UCSD-AML1 (cell line): Measurements from ENCODE around the gene FZR1.
A peak's percentile ranks its signal among the peaks of the same experiment; 100 is the strongest.
"Not testable (repeated sequence)": the region's sequence is repeated elsewhere in the genome, so short reads cannot be mapped to it uniquely, and the experiment has no call there.

Experiments
- DNase-seq: peaks from one replicate; lab custom pipeline; 2025; ENCODE audit not compliant: unreplicated experiment; lab: John Stamatoyannopoulos, UW

FZR1 gene

DNA sequence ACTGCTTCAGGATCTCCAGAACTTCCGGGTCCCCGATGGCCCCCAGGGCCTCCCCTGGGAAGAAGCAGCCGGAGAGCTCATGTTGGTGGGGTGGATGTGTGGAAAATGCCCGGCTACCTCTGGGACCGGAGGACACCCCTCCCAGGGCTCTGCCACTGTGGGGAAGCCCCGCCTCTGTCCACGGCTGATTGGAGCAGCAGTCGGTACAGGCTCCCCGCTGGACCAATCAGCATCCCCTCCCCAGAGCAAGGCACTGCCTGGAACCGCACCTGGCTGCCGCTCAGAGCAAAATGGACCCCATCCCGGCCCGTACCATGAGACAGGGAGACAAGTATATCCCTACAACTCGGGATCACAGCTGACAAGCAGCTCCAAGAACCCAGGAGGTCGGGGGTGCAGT, 12.1 kb upstream of the FZR1 start:
- no peak for DNase-seq

GRCh38 chr19:3494559-3494958, 11.6 kb upstream of the FZR1 start:
- DNase-seq, result no peak

GRCh38 chr19:3496392-3497273, 9.5 kb upstream of the FZR1 start:
- DNase-seq, result no peak

- no peak for DNase-seq
Measured at GRCh38 chr19:3497757-3498520, 8.2 kb upstream of the FZR1 start.

DNA sequence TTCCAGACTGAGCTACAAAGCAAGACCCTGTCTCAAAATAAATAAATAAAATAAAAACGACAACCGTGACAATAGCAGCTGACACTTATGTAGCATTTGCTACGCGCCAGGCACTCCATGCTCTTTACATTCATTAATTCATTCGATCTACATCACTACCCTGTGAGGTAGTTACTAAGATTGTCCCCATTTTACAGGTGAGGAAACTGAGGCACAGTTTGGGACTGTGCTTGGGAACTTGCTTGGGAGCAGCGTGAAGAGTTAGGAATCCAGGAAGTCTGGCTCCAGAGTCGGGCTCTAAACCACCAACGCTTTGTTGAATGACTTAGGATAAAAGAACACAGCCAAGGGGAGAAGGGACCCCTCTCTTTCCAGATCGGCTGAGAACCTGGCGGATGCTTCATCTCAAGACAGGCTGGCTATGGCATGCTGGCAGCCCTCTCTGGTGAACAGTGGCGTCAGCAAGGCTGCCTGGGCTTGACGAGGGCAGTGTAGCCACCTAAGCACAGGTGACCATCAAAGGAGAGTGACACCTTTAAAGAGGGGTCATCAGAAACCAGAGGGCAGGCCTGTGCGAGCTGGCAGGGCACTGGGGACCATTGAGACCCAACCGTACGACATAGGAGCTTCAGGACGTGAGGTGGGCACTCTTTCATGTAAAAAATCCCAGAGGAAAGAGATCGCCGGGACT, 6.2 kb upstream of the FZR1 start:
- no peak for DNase-seq

DNA sequence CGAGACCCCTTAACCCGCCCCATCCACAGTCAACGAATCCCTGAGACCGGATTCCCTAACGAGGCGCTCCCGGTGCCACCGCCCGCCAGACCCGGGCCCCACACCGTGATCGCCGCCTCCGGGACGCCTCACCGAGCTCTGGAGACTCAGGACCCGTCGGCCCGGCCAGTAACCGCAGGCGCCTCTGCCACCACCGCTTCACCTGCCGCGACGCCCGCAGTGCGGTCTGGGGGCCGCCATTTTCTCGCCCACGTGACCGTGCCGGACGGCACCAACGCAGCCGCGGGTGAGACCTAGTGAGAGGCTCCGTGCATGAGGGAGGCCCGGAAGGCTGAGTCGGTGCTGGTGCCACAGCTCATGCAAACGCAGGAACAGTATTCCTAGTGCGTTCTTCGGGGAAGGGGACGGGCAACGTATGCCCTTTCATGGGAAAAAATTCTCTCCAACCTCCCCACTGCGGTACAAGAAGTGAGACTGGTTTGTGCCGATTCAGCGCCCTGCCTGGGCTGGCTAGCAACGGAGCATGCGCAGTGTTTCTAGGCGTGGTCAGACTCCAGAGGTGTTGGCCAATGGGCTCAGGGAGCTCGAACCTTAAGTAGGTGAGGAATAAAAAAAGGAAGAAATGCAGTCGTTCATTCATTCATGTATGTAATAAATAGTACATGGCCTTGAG, 5.5 kb upstream of the FZR1 start, which contains the start of gene DOHH:
Gene DOHH (minus strand): TSS at position 246 of the 673 bp plus-strand sequence. CDS start 3,860 bp downstream, outside the sequence.
- peak; percentile 93 for DNase-seq

GRCh38 chr19:3501780-3502179, 4.3 kb upstream of the FZR1 start:
- no peak for DNase-seq

GRCh38 chr19:3503036-3503572, 3.0 kb upstream of the FZR1 start:
- no peak for DNase-seq

GRCh38 chr19:3504735-3505134, 1.4 kb upstream of the FZR1 start:
- no peak for DNase-seq

- peak; percentile 29 for DNase-seq
Measured at GRCh38 chr19:3506384-3507340, 551 bp downstream of the FZR1 start.

DNA sequence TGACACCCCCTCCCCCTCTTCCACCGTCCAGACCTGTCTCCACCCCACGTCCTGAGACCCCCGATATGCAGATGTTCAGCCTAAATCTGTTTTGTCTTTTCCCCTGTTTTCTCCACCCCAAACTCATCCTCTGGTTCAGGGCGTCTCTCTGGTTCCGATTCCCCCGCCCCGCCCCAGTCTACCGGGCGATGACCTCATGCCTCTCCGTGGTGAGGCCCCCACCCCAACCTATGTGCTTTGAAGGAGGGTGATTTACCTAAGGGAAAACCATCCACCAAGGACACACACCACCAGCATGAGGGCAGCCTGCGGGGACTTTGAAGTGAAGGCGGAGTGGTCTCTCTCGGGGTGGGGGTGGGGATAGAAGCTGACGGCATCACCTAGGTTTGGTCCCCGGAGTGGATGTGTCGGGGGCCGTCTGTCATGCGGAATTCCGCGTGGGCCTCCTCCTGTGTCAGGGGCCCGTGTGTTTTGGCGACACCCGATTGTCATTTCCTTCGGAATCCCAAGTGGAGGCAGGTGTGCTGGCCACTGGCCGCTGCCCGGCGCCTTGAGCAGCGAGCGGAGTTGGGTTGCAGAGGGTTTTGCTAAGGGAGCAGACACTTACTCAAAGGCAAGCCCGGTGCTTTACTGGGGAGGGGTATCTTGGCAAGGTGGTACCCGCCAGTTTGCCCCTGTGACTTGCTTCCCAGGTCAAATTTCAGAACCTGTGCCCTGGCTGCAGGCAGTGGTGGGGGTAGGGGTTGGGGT, 1.4 kb downstream of the FZR1 start:
- no peak for DNase-seq

DNA sequence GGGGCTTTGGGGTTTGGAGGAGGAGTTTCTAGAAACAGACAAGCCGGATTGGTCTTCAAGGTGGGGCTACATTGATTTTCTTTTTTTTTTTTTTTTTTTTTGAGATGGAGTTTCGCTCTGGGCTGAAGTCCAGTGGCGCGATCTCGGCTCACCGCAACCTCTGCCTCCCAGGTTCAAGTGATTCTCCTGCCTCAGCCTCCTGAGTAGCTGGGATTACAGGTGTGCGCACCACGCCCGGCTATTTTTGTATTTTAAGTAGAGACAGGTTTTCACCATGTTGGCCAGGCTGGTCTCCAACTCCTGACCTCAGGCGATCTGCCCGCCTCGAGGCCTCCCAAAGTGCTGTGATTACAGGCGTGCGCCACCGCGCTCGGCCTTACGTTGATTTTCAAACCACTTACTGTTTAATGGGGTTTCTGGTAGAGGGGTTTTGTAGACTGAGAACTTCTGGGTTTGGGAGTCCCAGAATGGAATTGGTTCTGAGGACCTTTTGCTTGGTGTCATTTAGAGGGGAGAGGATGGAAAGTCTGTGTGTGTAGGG, 2.1 kb downstream of the FZR1 start:
- not testable (repeated sequence) for DNase-seq

DNA sequence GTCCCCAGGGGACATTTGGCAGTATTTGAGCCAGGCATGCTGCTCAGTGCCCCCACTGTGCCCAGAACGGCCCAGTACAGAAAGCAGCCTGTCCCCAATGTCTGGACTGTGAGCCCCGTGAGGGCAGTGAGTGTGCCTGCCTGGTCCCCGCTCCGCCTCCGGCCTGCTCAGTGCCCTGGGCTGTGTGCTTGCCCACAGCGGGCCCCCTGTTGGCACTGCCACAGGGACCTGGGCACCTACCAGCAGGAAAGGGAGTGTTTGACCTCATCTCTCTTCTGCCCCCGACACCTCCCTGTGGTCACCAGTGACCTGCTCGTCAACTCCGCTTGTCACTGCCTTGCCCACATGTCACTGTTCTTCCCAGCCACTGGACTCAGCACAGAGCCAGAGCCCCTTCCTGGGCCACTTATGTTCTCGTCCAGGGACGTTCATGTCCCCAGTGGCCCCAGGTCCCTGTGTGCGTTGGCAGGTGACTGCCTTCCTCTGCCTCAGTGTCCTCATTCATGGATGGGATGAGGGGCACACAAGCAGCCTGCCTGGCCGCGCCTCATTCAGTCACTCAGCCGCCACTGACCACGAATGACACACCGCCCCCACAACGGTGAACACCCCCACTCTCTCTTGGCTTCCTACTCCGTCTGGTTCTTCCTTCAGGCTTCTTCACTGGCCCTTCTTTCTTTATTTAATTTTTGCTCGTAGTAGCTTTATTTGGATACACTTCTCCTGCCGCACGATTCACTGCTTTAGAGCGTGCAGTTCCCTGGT, 2.8 kb downstream of the FZR1 start:
- no peak for DNase-seq

- no peak for DNase-seq
Measured at GRCh38 chr19:3509566-3509989, 3.5 kb downstream of the FZR1 start.

DNA sequence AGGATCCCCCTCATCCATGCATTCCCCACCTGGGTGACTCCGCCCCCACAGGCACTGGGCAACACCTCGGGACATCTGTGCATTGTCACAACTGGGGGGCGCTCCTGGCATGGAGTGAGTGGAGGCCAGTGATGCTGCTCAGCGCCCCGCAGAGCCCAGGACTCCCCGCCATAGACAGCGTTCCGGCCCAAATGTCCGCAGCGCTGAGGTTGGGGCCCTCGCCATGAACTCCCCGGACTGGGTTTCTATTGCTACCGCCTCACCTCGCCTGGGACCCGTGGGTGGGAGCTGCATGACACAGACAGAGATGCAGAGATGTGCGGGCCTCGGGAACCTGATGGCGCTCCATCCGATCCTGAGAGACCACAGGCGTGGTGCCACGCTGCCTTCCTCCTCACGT, 4.6 kb downstream of the FZR1 start:
- no peak for DNase-seq

DNA sequence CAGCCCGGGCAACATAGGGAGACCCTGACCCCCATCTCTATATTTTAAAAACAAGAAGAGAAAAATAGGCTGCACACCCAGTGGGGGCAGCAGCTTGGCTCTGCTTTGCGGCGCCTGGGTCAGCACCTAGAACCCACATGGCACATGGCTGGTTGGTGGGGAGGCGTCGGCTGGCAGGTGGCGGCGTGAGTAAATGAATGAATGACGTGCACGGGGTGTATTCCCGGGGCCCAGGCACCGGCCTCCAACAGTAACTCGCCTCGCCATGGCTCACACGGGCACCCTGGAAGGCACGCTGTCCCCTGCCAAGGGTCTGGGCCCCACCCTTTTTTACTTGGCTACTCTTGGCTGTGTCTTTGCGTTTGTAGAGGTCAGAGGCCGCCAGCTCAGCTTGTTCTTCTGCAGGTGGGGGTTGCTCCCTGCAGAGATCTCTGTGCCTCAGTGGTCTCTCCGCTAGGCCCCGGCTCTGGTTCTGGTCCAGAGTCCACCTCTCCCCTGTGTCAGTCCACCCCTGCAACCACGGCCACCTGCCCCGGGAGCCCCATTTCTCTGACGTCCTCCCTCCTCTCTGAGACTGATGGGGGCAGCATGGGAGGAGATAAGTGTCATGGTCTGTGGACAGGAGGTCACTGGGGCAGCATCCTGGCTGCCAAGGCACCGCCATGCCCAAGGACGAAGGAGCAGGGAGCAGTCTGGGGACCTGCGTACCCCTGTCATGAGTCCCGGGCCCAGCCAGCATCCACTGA, 5.6 kb downstream of the FZR1 start:
- no peak for DNase-seq

- DNase-seq, result no peak
Measured at GRCh38 chr19:3512562-3513228, 6.6 kb downstream of the FZR1 start.
